CD4-positive, alpha-beta memory T cell (primary cell): ENCODE measurements around the gene OLIG3. TPM values are rescaled to one million over a fixed set of nuclear protein-coding genes. Genes with fewer than 3 reads are reported as not detected.

Source experiments
- CTCF ChIA-PET: fragments of 350-600 bp; sonication (Branson Sonifier 250); formaldehyde crosslinking; loops from one replicate; lab custom pipeline; 2021; ENCODE audit warnings: inconsistent platforms; ENCODE audit not compliant: partially characterized antibody; lab: Charles Lee
- POLR2A ChIA-PET: fragments of 350-600 bp; sonication (Branson Sonifier 250); formaldehyde crosslinking; loops from one replicate; lab custom pipeline; 2021; ENCODE audit not compliant: partially characterized antibody; lab: Charles Lee
- DNase-seq, 5 donors: peaks; one replicate each; pipeline versions ENCODE4 v3.0.0 to v3.0.0-alpha.2; 2020 to 2022; ENCODE audit warnings: mixed read lengths in 1 of 5
- H3K27ac ChIP-seq: one replicate; pipeline ENCODE4 v1.7.0; 2013; ENCODE audit warnings: low read depth, low read length
- H3K27me3 ChIP-seq: 2 replicates; pipeline ENCODE4 v1.7.0; 2013; ENCODE audit warnings: mild to moderate bottlenecking, low read length, moderate library complexity; ENCODE audit not compliant: insufficient read depth
- H3K36me3 ChIP-seq: 2 replicates; pipeline ENCODE4 v1.7.0; 2013; ENCODE audit warnings: mild to moderate bottlenecking, low read length, moderate library complexity; ENCODE audit not compliant: insufficient read depth
- H3K4me1 ChIP-seq: 2 replicates; pipeline ENCODE4 v1.7.0; 2013; ENCODE audit warnings: mild to moderate bottlenecking, low read length, moderate library complexity; ENCODE audit not compliant: insufficient read depth
- H3K4me3 ChIP-seq, 2 donors: one replicate each; pipeline ENCODE4 v1.7.0; 2013; ENCODE audit warnings: low read length in 2 of 2, mild to moderate bottlenecking in 1 of 2
- H3K9me3 ChIP-seq, 2 donors: one replicate each; pipeline ENCODE4 v1.7.0; 2013; ENCODE audit warnings: low read length in 2 of 2, control low read depth in 1 of 2; ENCODE audit not compliant: control insufficient read depth in 1 of 2
- H3K27ac Mint-ChIP-seq, 7 donors: one replicate each; pipeline ENCODE4 v1.8.0; 2020 to 2021; ENCODE audit warnings: mixed read lengths in 7 of 7, mild to moderate bottlenecking in 6 of 7, inconsistent platforms in 3 of 7, moderate library complexity in 3 of 7
- H3K27me3 Mint-ChIP-seq, 2 donors: one replicate each; pipeline ENCODE4 v1.8.0; 2020 to 2021; ENCODE audit warnings: mixed read lengths in 2 of 2
- H3K36me3 Mint-ChIP-seq, 2 donors: one replicate each; pipeline ENCODE4 v1.8.0; 2020 to 2021; ENCODE audit warnings: mixed read lengths in 2 of 2, inconsistent platforms in 1 of 2, mild to moderate bottlenecking in 1 of 2
- H3K4me1 Mint-ChIP-seq, 4 donors: one replicate each; pipeline ENCODE4 v1.8.0; 2020 to 2021; ENCODE audit warnings: mixed read lengths in 4 of 4, mild to moderate bottlenecking in 1 of 4
- H3K4me3 Mint-ChIP-seq, 8 donors: one replicate each; pipeline ENCODE4 v1.8.0; 2020 to 2021; ENCODE audit warnings: mixed read lengths in 8 of 8, mild to moderate bottlenecking in 7 of 8, moderate library complexity in 6 of 8, inconsistent platforms in 3 of 8
- H3K9me3 Mint-ChIP-seq, 8 donors: one replicate each; pipeline ENCODE4 v1.8.0; 2020 to 2021; ENCODE audit warnings: mixed read lengths in 8 of 8, mild to moderate bottlenecking in 5 of 8, inconsistent platforms in 3 of 8, moderate library complexity in 1 of 8
- intact Hi-C: fragments of 100-400 bp; cut with micrococcal nuclease; formaldehyde crosslinking; loops from one replicate; pipeline ENCODE4 v1.15.1; 2023
- polyA plus RNA-seq, 2 donors: library from polyadenylated mRNA; unstranded; fragments of 300-500 nt; fragmentation: Illumina TruSeq; gene quantifications; one replicate each; pipeline ENCODE4 v1.2.3, GENCODE V29; 2021
- total RNA-seq, 2 experiments: library from RNA; stranded (reverse); gene quantifications; one replicate each; pipeline ENCODE4 v1.2.3, GENCODE V29; 2021

OLIG3 gene
- total and polyA plus RNA-seq, 4 experiments from 2014 or later: not detected

DNA sequence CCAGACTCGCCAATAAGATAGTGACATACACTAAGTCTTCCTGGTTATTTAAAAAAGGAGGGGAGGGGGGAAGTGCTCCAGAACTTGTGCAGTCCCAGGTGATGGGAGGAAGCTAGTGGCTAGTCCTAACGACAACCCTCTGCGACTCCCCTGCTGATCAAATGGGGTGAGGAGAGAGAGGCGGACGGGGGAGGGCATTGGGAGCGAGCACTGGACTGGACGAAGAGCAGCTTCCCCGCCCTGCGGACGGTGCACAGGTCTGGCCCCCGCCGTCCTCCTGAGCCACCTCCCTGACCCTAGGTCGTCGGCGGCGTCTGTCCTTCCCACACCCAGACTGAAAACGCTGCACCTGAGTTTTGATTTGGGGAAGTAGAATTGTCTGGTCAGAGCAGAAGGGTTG is 2.2 kb upstream of the OLIG3 start:
- no peaks in the 10 kb centered on the region for H3K36me3 Mint-ChIP-seq
- Histone ChIP-seq H3K9me3 (no peaks in the 10 kb centered on the region), H3K27ac (no peak overlapping the region), H3K4me3 (no peak overlapping the region), H3K27me3 (peaks cover 78% of the 10 kb centered on the region), H3K36me3 (no peaks in the 10 kb centered on the region), H3K4me1 (peaks cover 57% of the 10 kb centered on the region)
- H3K27ac Mint-ChIP-seq: peak overlapping the region in 2 of 7 donors; percentile 40 to 88
- H3K4me1 Mint-ChIP-seq: peaks cover 28 to 63% (median 45%) of the 10 kb centered on the region in 4 donors
- intact Hi-C loops: loop anchor here (5.0 kb wide), 1 partner anchor 91 kb away; no protein-coding TSS in a partner anchor
- peaks cover 0 to 29% (median 8%) of the 10 kb centered on the region in 8 donors for H3K9me3 Mint-ChIP-seq
- no peak for DNase-seq
- POLR2A ChIA-PET: interaction anchor here (1.0 to 2.6 kb wide), 4 partner anchors 8 to 129 kb away, joined by 3 to 12 read pairs (median 6); no protein-coding TSS in a partner anchor
- peaks cover 62 to 64% of the 10 kb centered on the region in 2 donors for H3K27me3 Mint-ChIP-seq
- H3K4me3 Mint-ChIP-seq: peak overlapping the region in 6 of 8 donors; percentile 18 to 62 (median 40)
- CTCF ChIA-PET: interaction anchor here (3.5 kb wide), 1 partner anchor 93 kb away, joined by 20 read pairs; no protein-coding TSS in a partner anchor

DNA sequence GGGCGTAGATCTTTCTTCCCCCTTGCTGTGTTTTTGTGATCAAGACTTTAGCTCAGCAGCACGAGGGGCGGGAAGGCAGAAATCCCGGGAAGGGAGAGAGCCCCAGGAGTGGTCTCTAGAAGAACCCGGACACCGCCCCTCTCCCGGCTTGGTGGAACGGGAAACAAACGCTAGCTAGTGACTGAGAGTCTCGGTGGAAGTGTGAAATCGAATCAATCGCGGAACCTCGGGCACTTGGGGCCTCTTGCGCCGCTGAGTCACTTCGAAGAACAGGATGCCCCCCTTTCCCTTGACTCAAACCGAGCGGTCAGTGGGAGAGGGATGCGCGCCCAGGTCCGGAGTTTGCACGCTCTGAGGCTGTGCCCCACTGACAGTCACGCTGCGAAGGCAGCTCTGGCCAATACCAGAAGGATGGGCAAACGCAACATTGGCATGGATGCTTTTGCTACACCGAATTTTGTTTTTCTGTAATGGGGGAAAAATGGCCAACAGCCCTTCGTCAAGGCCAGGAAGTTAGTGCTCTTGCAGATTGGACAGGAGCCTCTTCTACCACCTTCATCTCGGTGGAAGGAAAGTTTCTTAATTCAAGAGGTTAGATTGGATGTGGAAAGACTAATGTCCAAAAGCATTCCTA is 1.6 kb upstream of the OLIG3 start:
- Mint-ChIP-seq H3K27ac (peak overlapping the region in 2 of 7 donors; percentile 40 to 88), H3K4me1 (peaks cover 28 to 63% (median 46%) of the 10 kb centered on the region in 4 donors), H3K4me3 (peak overlapping the region in 7 of 8 donors; percentile 18 to 62 (median 46)), H3K27me3 (peaks cover 65 to 68% of the 10 kb centered on the region in 2 donors), H3K9me3 (peaks cover 0 to 29% (median 8%) of the 10 kb centered on the region in 8 donors), H3K36me3 (no peaks in the 10 kb centered on the region)
- Histone ChIP-seq H3K4me1 (peaks cover 57% of the 10 kb centered on the region), H3K27me3 (peaks cover 84% of the 10 kb centered on the region), H3K4me3 (no peak overlapping the region), H3K36me3 (no peaks in the 10 kb centered on the region), H3K9me3 (no peaks in the 10 kb centered on the region), H3K27ac (no peak overlapping the region)
- no peak for DNase-seq
- ChIA-PET CTCF (interaction anchor here (1.0 to 3.5 kb wide), 3 partner anchors 80 to 153 kb away, joined by 4 to 20 read pairs (median 7); no protein-coding TSS in a partner anchor), POLR2A (interaction anchor here (1.0 to 2.6 kb wide), 3 partner anchors 20 to 128 kb away, joined by 3 to 9 read pairs (median 4); no protein-coding TSS in a partner anchor)
- intact Hi-C loops: loop anchor here (5.0 kb wide), 1 partner anchor 91 kb away; no protein-coding TSS in a partner anchor

GRCh38 chr6:137494988-137495702 is 951 bp upstream of the OLIG3 start:
- no peaks in the 10 kb centered on the region for H3K9me3 ChIP-seq
- CTCF ChIA-PET: interaction anchor here (1.0 to 3.5 kb wide), 3 partner anchors 79 to 152 kb away, joined by 4 to 20 read pairs (median 7); no protein-coding TSS in a partner anchor
- Mint-ChIP-seq H3K4me3 (peak overlapping the region in 7 of 8 donors; percentile 49 to 81 (median 61)), H3K4me1 (peaks cover 29 to 69% (median 49%) of the 10 kb centered on the region in 4 donors), H3K27ac (peak overlapping the region in 3 of 7 donors; percentile 73 to 82 (median 78)), H3K27me3 (peaks cover 71 to 74% of the 10 kb centered on the region in 2 donors), H3K9me3 (peaks cover 0 to 33% (median 10%) of the 10 kb centered on the region in 8 donors), H3K36me3 (no peaks in the 10 kb centered on the region)
- H3K36me3 ChIP-seq: no peaks in the 10 kb centered on the region
- intact Hi-C loops: loop anchor here (5.0 kb wide), 1 partner anchor 92 kb away; no protein-coding TSS in a partner anchor
- no peak for DNase-seq
- no peak overlapping the region for H3K27ac ChIP-seq
- H3K4me1 ChIP-seq: peaks cover 57% of the 10 kb centered on the region
- no peak overlapping the region for H3K4me3 ChIP-seq
- POLR2A ChIA-PET: interaction anchor here (1.0 to 2.6 kb wide), 4 partner anchors 20 to 128 kb away, joined by 3 to 9 read pairs (median 4); no protein-coding TSS in a partner anchor
- peaks cover 89% of the 10 kb centered on the region for H3K27me3 ChIP-seq

DNA sequence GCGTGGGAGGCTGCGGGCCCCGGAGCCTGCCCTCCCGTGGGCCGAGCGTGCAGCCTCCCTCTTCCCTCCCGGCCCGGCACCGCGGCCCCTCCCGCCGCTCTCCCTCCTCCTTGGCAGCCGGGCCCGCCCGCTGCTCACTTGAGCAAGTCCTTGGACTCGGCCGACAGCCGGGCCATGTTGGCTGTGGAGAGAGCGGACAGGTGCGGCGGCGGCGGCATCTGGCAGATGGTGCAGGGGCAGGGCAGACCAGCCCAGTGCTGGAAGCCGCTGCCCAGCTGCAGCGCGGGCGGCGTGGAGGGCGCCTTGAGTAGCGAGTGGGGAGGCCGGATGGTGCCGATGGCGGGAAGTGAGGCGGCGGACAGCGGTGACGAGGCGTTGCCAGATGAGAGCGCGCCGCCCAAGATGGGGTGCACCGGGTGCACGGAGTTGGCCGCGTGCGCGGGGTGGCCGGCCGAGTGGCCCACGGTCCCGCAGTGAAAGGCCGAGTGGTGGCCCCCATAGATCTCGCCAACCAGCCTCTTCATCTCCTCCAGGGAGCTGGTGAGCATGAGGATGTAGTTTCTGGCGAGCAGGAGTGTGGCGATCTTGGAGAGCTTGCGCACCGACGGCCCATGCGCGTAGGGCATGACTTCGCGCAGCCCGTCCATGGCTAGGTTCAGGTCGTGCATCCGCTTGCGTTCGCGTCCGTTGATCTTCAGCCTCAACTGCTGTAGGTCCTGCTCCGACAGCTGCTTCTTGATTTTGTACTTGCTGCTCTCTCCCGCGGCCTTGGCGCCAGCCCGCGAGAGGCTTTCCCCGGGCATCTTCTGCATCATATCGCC is 766 bp downstream of the OLIG3 start:
- H3K4me1 ChIP-seq: peaks cover 71% of the 10 kb centered on the region
- CTCF ChIA-PET: interaction anchor here (1.4 to 3.5 kb wide), 3 partner anchors 66 to 151 kb away, joined by 4 to 20 read pairs (median 7); no protein-coding TSS in a partner anchor
- no peak for DNase-seq
- Mint-ChIP-seq H3K27me3 (peaks cover 75 to 76% of the 10 kb centered on the region in 2 donors), H3K4me1 (peaks cover 33 to 82% (median 57%) of the 10 kb centered on the region in 4 donors), H3K9me3 (peaks cover 0 to 38% (median 11%) of the 10 kb centered on the region in 8 donors), H3K27ac (peak overlapping the region in 4 of 7 donors; percentile 52 to 73 (median 62)), H3K36me3 (no peaks in the 10 kb centered on the region), H3K4me3 (peak overlapping the region in 7 of 8 donors; percentile 49 to 81 (median 65))
- POLR2A ChIA-PET: interaction anchor here (0.6 to 1.5 kb wide), 4 partner anchors 9 to 66 kb away, joined by 3 to 5 read pairs (median 3); no protein-coding TSS in a partner anchor
- H3K27ac ChIP-seq: no peak overlapping the region
- H3K27me3 ChIP-seq: peaks cover 88% of the 10 kb centered on the region
- H3K9me3 ChIP-seq: no peaks in the 10 kb centered on the region
- H3K36me3 ChIP-seq: no peaks in the 10 kb centered on the region
- H3K4me3 ChIP-seq: peak overlapping the region in 1 of 2 donors; percentile 1
- intact Hi-C loops: no loop called here

GRCh38 chr6:137492289-137493217 is 1.6 kb downstream of the OLIG3 start:
- peaks cover 74 to 77% of the 10 kb centered on the region in 2 donors for H3K27me3 Mint-ChIP-seq
- H3K4me1 ChIP-seq: peaks cover 72% of the 10 kb centered on the region
- POLR2A ChIA-PET: interaction anchor here (0.7 to 1.6 kb wide), 2 partner anchors 24 to 46 kb away, joined by 3 to 5 read pairs; no protein-coding TSS in a partner anchor
- H3K27me3 ChIP-seq: peaks cover 86% of the 10 kb centered on the region
- no peaks in the 10 kb centered on the region for H3K9me3 ChIP-seq
- H3K4me3 Mint-ChIP-seq: peak overlapping the region; percentile 7 to 70 (median 44)
- H3K4me1 Mint-ChIP-seq: peaks cover 30 to 83% (median 58%) of the 10 kb centered on the region in 4 donors
- H3K9me3 Mint-ChIP-seq: peaks cover 0 to 40% (median 11%) of the 10 kb centered on the region in 8 donors
- CTCF ChIA-PET: no interaction called here
- H3K36me3 ChIP-seq: no peaks in the 10 kb centered on the region
- no peak overlapping the region for H3K27ac ChIP-seq
- DNase-seq: no peak
- no peak overlapping the region for H3K4me3 ChIP-seq
- intact Hi-C loops: no loop called here
- H3K36me3 Mint-ChIP-seq: no peaks in the 10 kb centered on the region
- H3K27ac Mint-ChIP-seq: peak overlapping the region in 4 of 7 donors; percentile 42 to 73 (median 54)
